NCI-H460 (cell line): ENCODE data around the gene THRAP3. TPM values are rescaled to one million over a fixed set of nuclear protein-coding genes. Genes with fewer than 3 reads are reported as not detected.
"Not testable (repeated sequence)": the region's sequence is repeated elsewhere in the genome, so short reads cannot be mapped to it uniquely, and the experiment has no call there.

Source experiments
- DNase-seq: peaks from one replicate; pipeline ENCODE4 v3.0.0-alpha.2; 2016; ENCODE audit warnings: low read depth; ENCODE audit errors: extremely low read depth
- polyA plus RNA-seq: library from polyadenylated mRNA; depleted of rRNA; stranded (reverse); fragments of >200 nt; gene quantifications from 2 replicates; pipeline ENCODE4 v1.2.3, GENCODE V29; 2014; cell fraction: nucleus; rRNA removed
- total RNA-seq: library from RNA; depleted of rRNA; stranded (reverse); fragments of >200 nt; shearing (Covaris generic); gene quantifications from 2 replicates; pipeline ENCODE4 v1.2.3, GENCODE V29; 2014; rRNA removed

Gene THRAP3, protein sequence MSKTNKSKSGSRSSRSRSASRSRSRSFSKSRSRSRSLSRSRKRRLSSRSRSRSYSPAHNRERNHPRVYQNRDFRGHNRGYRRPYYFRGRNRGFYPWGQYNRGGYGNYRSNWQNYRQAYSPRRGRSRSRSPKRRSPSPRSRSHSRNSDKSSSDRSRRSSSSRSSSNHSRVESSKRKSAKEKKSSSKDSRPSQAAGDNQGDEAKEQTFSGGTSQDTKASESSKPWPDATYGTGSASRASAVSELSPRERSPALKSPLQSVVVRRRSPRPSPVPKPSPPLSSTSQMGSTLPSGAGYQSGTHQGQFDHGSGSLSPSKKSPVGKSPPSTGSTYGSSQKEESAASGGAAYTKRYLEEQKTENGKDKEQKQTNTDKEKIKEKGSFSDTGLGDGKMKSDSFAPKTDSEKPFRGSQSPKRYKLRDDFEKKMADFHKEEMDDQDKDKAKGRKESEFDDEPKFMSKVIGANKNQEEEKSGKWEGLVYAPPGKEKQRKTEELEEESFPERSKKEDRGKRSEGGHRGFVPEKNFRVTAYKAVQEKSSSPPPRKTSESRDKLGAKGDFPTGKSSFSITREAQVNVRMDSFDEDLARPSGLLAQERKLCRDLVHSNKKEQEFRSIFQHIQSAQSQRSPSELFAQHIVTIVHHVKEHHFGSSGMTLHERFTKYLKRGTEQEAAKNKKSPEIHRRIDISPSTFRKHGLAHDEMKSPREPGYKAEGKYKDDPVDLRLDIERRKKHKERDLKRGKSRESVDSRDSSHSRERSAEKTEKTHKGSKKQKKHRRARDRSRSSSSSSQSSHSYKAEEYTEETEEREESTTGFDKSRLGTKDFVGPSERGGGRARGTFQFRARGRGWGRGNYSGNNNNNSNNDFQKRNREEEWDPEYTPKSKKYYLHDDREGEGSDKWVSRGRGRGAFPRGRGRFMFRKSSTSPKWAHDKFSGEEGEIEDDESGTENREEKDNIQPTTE
- total RNA-seq, result 59.9 and 67.7 TPM in 2 replicates
- polyA plus RNA-seq, result 33.8 and 41.7 TPM in 2 replicates

DNA sequence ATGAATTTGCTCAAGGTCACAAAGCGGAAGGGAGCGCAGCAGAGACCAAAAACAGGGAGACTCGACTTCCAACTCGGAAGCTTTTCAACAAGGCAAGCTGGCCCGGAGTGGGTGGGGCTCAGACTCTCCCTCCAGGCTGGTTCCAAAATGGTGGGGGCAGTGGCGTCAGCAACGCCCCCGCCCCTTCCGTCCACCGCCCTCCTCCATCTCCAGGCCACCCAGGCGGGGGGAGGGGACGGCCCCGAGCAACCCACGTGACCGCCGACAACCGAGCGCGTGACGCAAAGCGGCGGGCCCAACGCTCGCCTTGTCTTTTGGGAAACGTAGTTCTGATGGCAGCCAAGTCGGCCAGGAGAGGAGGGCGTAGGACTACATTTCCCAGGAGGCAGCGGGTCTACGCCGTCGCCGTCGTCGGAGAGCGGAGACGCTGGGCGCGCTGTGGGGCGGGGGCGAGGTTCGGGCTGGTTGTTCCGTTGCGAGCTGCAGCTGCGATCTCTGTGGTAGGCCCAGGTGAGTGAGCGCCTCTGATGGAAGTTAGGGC, at the start of gene THRAP3:
Gene THRAP3, plus strand, starts transcription at position 448 of the 541 bp plus-strand sequence. CDS start 58,121 bp downstream, outside the sequence.
- peak; percentile 98 for DNase-seq

DNA sequence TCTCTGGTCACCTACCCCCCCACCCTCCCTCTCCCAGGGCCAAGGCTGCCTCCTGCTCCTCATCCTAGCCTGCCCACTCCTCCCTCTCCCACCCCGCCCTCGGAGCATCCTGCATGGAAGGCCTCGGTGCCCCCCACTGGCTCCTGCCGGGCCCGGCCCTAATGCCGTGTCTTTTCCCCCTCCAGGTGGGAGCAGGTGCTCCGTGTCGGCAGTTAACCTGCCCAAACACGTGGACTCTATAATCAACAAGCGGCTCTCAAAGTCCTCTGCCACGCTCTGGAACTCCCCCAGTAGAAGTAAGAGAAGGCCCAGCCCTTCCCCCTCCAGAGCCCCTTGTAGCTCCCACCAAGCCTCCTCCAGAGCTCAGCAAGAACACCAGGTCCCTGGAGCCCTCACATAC, 49.5 kb upstream of the THRAP3 start:
- DNase-seq, result no peak

DNA sequence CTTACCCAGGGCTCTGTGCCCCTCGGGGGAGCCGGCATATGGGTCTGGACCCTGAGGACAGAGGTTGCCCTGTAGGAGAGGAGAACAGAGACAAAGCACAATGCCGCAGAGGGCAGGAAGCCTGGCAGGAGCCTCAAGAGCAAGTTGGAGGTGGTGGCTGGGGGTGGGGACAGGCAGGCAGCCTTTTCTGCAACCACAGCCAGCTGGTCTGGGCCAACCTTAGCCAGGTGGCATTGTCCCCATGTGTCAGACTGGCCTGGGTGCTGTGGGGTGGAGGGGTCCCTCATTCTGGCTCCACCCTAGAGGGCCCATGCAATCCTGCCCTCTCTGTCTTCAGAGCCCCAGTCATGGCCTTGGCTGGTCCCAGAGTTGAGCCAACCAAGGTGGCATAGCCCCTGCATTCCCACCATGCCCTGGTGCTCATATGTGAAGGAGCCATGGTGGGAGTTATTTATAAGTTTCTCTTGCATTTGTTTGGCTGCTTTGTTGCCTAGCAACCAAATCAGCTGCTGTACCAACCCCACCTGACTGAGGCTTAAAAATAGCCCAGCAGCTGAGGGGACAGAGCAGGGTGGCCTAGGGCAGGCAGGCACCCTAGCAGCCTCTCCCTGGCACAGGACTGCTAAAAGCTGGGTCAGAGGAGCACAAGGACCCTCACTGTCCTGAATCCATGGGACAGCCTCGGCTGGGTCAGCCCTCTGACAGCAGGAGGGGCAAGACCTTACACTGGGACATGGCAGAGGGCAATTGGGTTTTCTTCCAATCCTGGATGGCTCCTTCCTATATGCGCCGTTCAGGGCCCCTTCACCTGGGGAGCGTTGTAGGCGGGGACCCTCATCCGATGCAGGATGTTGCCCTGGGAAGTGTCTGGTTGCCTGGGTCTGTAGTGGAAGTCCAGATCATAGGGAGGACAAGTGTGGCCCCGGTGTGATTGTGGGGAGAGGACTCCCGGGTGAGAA, 48.8 kb upstream of the THRAP3 start:
- DNase-seq, result no peak

DNA sequence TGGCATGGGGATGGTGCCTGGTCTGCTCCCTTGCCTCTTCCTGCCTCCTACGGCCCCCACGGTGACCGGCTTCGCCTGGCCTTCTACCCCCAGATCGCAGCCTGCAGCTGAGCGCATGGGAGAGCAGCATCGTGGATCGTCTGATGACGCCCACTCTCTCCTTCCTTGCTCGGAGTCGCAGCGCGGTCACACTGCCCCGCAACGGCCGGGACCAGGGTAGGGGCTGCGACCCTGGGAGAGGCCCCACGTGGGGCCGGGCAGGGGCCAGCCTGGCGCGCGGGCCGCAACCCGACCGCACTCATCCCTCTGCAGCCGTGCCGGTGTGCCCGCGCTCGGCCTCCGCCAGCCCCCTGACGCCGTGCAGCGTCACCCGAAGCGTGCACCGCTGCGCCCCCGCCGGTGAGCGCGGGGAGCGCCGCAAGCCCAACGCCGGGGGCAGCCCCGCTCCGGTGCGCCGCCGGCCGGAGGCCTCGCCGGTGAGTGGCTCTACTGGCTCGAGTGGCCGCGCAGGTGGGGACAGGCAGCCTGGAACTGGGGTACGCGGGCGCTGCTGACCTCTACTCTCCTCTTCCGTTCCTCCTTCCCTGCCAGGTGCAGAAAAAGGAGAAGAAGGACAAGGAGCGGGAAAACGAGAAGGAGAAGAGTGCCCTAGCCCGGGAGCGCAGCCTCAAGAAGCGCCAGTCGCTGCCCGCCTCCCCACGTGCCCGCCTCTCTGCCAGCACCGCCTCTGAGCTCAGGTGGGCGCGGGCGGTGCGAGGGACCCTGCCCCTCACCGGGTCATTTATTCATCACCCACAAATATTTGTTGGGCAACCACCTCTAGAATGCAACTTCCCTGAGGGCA, 47.9 kb upstream of the THRAP3 start:
- DNase-seq, result no peak

DNA sequence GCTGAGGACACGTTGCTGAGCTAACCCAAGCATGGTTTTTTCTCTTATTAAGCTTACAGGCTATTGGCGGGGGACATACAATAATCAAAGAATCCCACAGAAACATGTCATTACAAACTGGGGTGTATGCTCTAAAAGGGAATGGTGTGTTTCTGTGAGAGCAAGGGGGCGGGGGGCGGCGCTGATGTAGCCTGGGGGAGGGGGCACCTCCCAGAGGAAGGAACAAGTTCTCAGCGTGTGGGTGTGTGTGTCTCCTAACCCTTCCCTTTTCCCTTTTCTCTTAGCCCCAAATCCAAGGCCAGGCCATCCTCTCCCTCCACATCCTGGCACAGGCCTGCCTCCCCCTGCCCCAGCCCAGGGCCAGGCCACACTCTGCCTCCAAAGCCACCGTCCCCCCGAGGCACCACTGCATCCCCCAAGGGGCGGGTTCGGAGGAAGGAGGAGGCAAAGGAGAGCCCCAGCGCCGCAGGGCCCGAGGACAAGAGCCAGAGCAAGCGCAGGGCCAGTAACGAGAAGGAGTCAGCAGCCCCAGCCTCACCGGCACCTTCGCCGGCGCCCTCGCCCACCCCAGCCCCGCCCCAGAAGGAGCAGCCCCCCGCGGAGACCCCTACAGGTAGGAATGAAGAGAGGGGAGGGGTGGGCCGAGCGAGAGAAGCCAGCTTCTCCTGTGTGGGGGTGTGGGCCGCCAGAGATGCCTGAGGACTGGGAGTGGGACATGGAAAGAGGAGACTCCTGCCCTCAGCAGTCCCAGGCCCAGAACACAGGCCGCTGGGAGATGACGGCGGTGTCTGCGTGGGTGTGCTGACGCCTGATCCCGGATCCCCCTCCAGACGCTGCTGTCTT, 46.4 kb upstream of the THRAP3 start:
- DNase-seq, result no peak

DNA sequence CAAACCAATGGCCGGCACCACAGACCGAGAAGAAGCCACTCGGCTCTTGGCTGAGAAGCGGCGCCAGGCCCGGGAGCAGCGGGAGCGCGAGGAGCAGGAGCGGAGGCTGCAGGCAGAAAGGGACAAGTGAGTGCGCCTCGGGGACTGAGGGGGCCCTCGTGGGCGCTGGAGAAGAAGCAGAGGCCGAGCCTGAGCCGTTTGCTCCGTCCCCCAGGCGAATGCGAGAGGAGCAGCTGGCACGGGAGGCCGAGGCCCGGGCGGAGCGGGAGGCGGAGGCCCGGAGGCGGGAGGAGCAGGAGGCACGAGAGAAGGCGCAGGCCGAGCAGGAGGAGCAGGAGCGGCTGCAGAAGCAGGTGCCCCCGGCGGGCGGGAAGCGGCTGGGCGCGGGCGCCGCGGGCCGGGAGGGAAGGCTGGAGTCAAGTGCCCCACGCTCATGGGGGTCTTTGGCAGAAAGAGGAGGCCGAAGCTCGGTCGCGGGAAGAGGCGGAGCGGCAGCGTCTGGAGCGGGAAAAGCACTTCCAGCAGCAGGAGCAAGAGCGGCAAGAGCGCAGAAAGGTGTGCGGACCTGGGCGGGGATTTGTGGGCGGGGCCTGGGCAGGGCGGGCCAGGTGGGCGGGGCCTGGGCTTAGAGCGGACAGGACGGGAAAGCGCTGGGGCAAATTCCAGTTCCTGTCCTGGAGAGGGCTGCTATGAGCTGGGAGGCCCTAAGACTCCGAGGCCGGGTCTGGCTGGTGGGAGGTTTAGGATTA, 45.6 kb upstream of the THRAP3 start:
- no peak for DNase-seq

DNA sequence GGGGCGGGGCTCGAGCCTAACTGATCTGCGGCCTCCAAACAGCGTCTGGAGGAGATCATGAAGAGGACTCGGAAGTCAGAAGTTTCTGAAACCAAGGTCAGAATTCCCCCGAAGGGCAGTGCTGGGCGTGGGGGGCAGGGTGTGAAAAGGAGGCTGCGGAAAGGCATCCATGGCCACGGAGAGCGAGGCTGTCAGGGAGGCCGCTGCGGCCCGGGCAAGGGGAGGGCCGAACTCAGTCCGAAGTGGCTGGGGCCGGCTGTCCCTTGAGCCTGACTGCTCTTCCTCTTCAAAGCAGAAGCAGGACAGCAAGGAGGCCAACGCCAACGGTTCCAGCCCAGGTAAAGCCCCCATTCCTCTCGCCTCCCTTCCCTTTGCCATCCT, 45.0 kb upstream of the THRAP3 start:
- DNase-seq, result no peak

DNA sequence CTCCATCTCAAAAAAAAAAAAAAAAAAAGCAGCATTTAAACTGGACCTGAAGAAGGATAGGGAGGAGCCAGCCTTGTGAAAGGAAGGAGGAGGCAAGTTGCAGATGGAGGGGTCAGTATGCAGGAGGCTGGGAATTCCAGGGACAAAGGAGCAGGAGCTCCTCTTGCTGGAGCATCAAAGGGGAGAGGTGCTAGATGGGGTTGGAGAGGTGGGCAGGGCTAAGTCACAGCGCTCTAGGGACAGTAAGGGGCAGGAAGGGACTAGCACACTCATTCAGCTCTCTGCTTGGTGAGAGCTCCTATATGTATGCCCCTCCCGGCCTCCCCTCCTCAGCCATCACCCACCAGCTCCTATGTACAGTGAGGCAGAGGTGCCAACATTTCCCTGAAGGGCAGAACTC, 41.5 kb upstream of the THRAP3 start:
- no peak for DNase-seq

DNA sequence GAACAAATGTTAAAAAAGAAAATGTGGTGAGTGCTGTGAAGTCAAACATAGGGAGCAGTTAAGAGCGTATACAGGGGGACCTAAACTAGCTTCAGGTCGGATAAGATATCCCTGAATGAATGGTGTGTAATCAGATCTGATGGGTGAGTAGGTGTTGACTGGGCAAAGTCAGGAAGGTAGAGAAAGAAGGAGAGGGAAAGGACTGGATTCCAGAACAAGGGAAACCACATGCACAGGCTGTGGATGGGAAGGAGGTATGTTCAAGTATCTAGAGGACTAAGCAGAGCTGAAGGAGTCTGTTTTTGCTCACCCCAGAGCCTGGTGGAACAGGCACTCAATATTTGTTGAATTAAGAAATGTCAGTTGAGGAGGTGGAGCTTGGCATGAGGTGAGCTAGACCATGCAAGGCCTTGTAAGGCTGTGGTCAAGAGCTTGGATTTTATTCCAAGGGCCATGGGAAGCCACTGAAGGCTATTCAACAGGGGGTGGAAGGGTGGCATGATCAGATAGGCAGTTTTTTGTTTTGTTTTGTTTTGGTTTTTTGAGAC, 40.9 kb upstream of the THRAP3 start:
- no peak for DNase-seq

DNA sequence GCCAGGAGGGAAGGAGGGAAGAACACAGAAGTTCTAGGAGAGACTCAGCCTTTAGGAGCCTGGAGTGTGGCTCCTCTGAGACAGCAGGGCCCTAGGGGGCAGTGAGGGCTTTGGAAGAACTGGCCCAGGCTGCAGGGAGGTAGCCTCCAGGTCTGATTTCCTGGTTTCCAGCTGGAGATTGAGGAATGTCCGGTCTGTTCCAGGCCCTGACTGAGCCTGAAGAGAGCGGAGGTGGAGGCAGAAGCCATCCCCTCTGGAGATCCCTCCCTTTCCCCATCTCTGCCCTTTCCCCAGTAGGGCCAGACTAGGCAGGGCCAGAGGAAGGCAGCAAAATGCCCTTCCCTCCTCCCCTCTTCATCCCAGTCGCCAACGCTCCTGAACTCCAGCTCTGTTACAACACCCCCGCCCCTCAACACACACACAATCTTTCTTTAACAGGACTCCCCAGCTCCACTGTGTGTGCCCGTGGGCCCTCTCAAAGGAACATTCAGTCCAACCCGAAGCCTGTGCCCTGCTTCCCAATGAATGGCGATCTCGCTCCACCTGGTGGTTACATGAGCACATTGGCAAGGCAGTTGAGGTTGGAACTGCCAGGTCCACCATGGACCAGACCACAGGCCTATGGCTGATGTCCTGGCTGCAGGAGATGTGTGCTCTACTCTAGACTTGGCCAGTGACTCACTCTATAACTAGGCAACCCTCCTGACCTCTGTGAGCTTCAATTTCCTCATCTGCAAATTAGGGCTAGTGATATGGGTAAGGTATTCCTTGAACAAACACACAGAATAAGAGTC, 36.2 kb upstream of the THRAP3 start:
- DNase-seq, result peak; percentile 81

DNA sequence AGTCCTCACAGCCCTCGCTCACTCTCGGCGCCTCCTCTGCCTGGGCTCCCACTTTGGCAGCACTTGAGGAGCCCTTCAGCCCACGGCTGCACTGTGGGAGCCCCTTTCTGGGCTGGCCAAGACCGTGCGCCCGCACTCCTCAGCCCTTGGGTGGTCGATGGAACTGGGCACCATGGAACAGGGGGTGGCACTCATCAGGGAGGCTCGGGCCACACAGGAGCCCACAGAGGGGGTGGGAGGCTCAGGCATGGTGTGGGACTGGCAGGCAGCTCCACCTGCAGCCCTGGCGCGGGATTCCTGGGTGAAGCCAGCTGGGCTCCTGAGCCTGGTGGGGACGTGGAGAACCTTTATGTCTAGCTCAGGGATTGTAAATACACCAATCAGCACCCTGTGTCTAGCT, 27.4 kb upstream of the THRAP3 start:
- DNase-seq, result not testable (repeated sequence)

DNA sequence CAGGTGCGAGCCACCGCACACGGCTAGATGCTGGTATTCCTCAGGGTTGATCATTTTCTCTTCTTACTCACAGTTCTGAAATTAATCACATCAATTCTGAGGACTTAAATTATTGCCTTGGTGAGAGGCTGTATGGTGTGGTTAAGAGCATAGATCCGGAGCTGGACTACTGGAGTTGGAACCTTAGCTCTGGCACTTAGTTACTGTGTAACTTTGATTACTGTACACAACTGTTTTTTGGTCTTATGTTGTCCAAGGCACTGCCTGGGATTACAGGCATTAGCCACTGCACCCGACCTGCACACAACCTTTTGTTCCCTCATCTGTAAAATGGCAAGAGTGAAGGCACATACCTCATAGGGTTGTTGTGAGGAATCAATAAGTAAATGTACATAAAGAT, 25.6 kb upstream of the THRAP3 start:
- no peak for DNase-seq

DNA sequence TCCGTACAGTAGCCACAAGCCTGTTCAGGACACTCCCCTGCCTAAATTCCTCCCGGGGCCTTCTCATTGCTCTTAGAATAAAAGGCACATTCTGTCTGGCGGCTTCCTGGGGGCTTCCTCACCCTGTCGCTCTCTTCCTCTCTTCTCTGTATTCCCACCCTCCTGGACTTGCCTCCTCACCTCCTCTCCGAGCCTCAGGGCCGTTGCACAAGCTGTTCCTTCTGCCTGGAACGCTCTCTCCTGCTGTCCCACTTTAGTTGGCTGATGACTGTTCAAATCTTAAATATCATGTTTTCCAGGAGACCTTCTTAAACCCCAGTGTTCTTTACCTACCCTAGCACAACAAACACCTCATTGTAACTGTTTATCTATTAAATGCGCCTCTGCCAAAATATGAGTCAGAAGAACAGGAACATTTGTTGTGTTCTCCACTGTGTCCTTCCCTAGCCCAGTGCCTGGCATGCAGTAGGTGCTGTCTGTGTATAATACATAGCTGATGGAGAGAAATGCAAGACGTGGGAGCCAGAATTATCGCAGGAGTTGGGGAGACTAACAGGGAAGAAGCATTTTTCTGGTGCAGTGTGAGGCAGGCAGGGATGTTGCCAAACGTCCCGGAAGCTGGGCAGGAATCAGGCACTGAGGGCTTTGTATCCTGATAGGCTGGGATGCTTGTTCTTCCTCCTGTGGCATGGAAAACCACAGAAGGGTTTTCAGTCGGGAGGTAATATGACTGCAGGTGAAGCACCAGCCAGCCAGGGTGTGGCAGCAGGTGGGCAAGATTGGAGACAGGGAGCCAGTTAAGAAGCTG, 24.1 kb upstream of the THRAP3 start:
- DNase-seq, result no peak

DNA sequence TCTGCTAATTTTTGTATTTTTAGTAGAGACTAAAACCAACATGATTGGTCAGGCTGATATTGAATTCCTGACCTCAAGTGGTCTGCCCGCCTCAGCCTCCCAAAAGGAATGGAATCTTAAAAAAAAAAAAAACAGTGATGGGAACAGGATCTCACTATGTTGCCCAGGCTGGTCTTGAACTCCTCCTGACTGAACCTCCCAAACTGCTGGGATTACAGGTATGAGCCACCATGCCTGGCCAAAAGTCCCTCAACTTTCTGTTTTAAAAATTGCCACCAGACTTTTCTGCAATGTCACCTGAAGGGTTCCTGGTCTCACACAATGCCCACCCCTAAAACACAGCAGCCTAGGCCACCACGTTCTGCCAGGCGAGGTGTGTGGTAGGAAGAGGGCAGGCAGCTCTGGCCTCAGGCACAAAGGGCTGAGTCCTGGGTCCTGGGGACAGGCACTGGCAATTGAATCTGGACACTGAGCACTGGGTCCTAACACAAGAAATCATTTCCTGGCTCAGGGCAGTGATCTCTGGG, 21.2 kb upstream of the THRAP3 start:
- no peak for DNase-seq
